ENCODE data around the gene CD99L2.
"Not testable (repeated sequence)": the region's sequence is repeated elsewhere in the genome, so short reads cannot be mapped to it uniquely, and the experiment has no call there.

The CD99L2 gene

DNA sequence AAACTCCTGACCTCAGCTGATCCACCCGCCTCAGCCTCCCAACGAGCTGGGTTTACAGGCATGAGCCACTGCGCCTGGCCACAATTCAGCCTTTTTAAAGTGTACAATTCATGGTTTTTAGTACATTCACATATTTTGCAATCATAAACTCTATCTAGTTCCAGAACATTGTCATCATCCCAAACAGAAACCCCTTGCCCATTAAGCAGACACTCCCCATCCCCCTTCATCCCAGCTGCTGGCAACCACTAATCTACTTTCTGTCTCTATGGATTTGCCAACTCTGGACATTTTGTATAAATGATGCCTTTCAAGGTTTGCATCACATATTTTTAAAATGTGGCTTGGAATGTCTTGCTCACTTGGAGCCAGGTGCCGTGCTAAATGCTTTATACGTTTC is 4.5 kb downstream of the CD99L2 start:
- no peak for DNase-seq

DNA sequence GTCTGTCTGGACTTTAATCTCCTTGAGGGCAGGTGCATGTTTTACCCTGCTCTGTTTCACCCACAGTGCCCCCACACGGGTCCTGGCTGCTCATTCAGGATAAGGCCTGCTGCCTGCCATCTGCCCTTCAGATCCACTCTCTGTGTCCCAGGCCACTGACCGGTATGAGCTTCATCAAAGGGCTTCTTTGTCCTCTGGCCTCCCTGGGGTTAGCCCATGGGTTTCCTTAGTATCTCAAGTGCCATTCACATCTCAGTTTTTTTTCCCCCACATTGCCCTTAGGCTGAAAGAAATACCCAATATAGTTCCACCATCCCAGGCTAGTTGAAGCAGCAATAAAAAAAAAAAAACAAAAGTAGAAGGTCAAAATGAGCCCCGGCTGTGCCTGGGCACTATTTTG is 9.3 kb downstream of the CD99L2 start:
- DNase-seq, result no peak

GRCh38 chrX:150887906-150888465 is 10.5 kb downstream of the CD99L2 start:
- DNase-seq, result no peak

GRCh38 chrX:150887268-150887667 is 11.2 kb downstream of the CD99L2 start:
- not testable (repeated sequence) for DNase-seq

DNA sequence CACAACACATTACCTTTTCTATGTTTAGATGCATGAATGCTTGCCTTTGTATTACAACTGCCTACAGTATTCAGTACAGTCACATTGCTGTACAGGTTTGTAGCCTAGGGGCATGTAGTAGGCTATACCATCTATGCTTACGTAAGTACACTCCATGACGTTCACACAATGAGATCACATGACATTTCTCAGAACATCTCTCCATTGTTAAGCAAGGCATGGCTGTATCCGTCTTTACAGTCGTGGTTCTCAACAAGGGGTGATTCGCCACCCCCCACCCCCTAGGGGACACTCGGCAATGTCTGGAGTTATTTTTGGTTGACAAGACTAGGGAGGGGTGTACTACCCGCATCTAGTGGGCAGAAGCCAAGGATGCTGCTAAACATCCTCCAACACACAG is 12.1 kb downstream of the CD99L2 start:
- no peak for DNase-seq

- DNase-seq, result no peak
Measured at GRCh38 chrX:150880808-150881165, 17.7 kb downstream of the CD99L2 start.

GRCh38 chrX:150879855-150880807 is 18.3 kb downstream of the CD99L2 start:
- DNase-seq, result no peak

GRCh38 chrX:150875621-150876020 is 22.8 kb downstream of the CD99L2 start:
- DNase-seq, result not testable (repeated sequence)

GRCh38 chrX:150874448-150874847 is 24.0 kb downstream of the CD99L2 start:
- DNase-seq, result no peak

GRCh38 chrX:150873616-150874015 is 24.9 kb downstream of the CD99L2 start:
- no peak for DNase-seq

DNA sequence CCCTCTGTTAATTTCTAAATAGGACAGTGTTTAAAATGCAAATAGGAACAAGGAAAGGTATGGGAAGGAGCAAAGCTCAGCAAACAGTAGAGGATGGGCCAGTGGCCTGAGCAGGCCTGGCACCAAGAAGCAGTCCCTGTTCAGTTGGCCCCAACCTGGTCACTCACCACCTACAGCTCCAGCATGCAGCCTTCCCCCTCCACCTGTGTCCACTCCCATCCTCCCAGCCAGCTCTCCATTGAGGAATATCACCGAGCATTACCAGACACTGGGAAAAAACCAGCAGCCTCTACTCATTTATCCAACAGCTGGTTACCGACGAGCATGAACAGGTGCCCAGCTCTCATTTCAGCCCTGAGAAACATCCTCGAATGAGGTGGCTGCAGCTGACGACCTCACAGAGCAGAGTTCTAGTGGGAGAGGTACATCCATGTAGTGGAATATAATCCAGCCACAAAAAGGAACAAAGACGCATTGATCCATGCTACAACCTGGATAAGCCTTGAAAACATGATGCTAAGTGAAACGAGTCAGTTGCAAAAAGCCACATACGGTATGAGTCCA is 25.6 kb downstream of the CD99L2 start:
- DNase-seq, result no peak

DNA sequence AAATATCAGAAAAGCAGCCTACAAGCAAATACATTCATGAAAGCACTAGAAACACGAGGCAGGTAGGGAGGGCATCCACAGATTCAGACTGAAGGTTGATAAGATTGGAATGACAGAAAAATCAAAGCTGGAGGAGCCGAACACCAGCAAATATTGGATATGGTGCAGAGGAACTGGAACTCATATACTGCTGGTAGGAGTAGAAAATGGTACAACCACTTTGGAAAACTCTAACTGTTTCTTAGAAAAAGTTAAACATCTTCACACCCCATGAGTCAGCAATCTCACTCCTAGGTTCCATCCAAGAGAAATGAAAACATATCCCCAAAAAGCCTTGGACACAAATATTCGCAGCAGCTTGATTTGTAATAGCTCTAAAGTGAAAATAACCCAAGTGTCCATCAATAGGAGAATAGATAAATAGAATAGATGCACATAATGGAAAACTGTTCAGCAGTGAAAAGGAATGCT is 27.1 kb downstream of the CD99L2 start:
- DNase-seq, result no peak

DNA sequence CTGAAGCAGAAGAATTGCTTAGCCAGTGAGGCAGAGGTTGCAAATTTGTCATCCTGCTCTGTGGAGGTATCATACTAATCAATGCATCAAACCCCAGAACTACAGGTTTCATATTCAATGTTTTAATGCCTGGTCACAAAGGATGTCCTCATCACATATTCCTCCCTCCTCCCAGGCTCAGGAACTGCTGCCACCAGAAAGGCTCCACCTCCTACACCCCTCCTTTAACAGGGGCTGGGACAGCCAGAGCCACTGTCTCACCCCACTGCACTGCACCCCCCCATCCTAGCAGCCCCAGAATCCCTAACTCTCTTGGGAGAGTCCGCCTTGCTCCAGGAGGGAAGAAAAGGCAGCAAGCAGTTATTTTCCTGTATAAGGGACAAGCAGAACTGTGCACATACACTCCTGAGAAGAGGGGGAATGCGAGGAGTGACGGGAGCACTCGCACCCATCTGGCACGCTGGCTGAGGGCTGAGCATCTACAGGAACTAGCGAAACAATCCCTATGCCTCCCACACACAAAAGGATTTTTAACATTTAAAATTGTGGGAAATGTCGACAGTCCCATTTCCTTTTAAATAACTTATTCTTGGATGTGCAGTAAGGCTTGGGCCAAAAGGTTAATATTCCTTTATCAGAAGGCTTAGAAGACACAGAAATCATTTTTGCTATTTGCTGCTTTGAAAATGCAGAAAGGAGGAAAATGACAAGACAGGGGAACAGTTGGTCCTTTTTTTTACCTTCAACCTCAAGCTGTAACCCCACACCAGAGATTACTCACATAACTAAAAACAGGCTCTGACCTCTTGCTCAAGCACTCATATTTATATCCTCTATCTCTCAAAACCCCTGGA is 27.8 kb downstream of the CD99L2 start:
- DNase-seq, result no peak

GRCh38 chrX:150870029-150870428 is 28.4 kb downstream of the CD99L2 start:
- no peak for DNase-seq

GRCh38 chrX:150869450-150869849 is 29.0 kb downstream of the CD99L2 start:
- DNase-seq, result no peak

- DNase-seq, result no peak
Measured at GRCh38 chrX:150868625-150869024, 29.8 kb downstream of the CD99L2 start.

GRCh38 chrX:150864127-150864526 is 34.3 kb downstream of the CD99L2 start:
- DNase-seq, result no peak

DNA sequence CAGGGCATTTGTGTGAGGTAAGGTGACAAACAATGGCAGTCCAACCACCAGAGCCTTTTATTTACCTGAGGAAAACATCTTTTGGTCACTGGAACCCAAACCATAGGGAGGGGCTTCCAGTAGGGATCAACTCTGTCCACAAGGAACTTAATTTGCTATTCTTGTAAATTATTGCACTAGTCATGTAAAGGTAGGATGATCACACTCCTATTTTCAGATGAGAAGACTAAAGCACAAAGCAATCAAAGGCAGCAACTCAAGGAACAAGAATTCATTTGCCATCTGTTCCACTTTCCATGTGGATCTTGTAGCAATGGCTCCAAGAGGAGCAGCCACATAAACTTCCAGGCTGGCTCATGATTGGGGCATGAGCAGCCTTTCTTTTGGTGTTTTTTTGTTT is 35.3 kb downstream of the CD99L2 start:
- DNase-seq, result no peak

DNA sequence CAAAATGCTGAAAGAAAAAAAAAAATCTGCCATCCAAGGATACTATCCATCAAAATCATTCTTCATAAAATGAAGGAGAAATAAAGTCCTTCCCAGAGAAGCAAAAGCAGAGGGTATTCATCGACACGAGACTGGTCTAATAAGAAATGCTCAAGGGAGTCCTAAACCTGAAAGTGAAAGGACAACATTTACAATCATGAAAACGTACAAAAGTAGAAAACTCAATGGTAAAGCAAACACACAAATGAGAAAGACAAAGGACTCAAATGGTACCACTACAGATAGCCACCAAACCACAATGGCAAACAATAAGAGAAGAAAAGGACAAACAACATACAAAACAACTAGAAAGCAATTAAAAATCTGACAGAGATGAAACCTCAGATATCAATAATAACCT is 41.0 kb downstream of the CD99L2 start:
- DNase-seq, result no peak

- DNase-seq, result no peak
Measured at GRCh38 chrX:150856785-150857184, 41.7 kb downstream of the CD99L2 start.

- DNase-seq, result no peak
Measured at GRCh38 chrX:150856101-150856500, 42.4 kb downstream of the CD99L2 start.

- DNase-seq, result no peak
Measured at GRCh38 chrX:150854856-150855255, 43.6 kb downstream of the CD99L2 start.
